ENCODE results near the gene TNS3.

The TNS3 gene

GRCh38 chr7:47482013-47482875 lies 99.7 kb downstream of the TNS3 start:
- H3K4me3 ChIP-seq (ENCODE audit: control insufficient read depth, low read depth, low read length), result no peak overlapping the region
- peak; percentile 74 for DNase-seq (ENCODE audit: low read depth)
- TF ChIP-seq CTCF (IDR thresholded peaks at IDR 0.05; ENCODE audit: control insufficient read depth, insufficient read depth, low read depth, low read length, missing control alignments), result no peak

GRCh38 chr7:47481541-47482012 lies 100.3 kb downstream of the TNS3 start:
- no peak for TF ChIP-seq CTCF (IDR thresholded peaks at IDR 0.05; ENCODE audit: control insufficient read depth, insufficient read depth, low read depth, low read length, missing control alignments)
- no peak overlapping the region for H3K4me3 ChIP-seq (ENCODE audit: control insufficient read depth, low read depth, low read length)
- DNase-seq (ENCODE audit: low read depth), result no peak

- DNase-seq (ENCODE audit: low read depth), result no peak
- H3K4me3 ChIP-seq (ENCODE audit: control insufficient read depth, low read depth, low read length), result no peak overlapping the region
- no peak for TF ChIP-seq CTCF (IDR thresholded peaks at IDR 0.05; ENCODE audit: control insufficient read depth, insufficient read depth, low read depth, low read length, missing control alignments)
Observed at GRCh38 chr7:47480576-47481538, 101.1 kb downstream of the TNS3 start.

GRCh38 chr7:47479821-47480575 lies 101.9 kb downstream of the TNS3 start:
- DNase-seq (ENCODE audit: low read depth), result no peak
- TF ChIP-seq CTCF (IDR thresholded peaks at IDR 0.05; ENCODE audit: control insufficient read depth, insufficient read depth, low read depth, low read length, missing control alignments), result no peak
- no peak overlapping the region for H3K4me3 ChIP-seq (ENCODE audit: control insufficient read depth, low read depth, low read length)

- DNase-seq (ENCODE audit: low read depth), result no peak
- no peak for TF ChIP-seq CTCF (IDR thresholded peaks at IDR 0.05; ENCODE audit: control insufficient read depth, insufficient read depth, low read depth, low read length, missing control alignments)
- H3K4me3 ChIP-seq (ENCODE audit: control insufficient read depth, low read depth, low read length), result no peak overlapping the region
Observed at GRCh38 chr7:47478926-47479711, 102.8 kb downstream of the TNS3 start.
